Medulla oblongata (tissue), 1 donor: ENCODE measurements around the gene ERP44.
A peak's percentile ranks its signal among the peaks of the same experiment; 100 is the strongest.
"Not testable (repeated sequence)": the region's sequence is repeated elsewhere in the genome, so short reads cannot be mapped to it uniquely, and the experiment has no call there.

Experiments used
- DNase-seq: peaks from one replicate; pipeline ENCODE4 v3.0.0-alpha.2; 2015; ENCODE audit errors: extremely low spot score

ERP44 gene

DNA sequence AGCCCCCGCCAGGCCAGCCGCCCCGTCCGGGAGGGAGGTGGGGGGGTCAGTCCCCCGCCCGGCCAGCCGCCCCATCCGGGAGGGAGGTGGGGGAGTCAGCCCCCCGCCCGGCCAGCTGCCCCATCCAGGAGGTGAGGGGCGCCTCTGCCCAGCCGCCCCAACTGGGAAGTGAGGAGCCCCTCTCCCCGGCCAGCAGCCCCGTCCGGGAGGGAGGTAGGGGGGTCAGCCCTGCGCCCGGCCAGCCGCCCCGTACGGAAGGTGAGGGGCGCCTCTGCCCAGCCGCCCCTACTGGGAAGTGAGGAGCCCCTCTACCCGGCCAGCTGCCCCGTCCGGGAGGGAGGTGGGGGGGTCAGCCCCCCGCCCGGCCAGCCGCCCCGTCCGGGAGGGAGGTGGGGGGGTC lies 30.8 kb downstream of the ERP44 start:
- DNase-seq: not testable (repeated sequence)

DNA sequence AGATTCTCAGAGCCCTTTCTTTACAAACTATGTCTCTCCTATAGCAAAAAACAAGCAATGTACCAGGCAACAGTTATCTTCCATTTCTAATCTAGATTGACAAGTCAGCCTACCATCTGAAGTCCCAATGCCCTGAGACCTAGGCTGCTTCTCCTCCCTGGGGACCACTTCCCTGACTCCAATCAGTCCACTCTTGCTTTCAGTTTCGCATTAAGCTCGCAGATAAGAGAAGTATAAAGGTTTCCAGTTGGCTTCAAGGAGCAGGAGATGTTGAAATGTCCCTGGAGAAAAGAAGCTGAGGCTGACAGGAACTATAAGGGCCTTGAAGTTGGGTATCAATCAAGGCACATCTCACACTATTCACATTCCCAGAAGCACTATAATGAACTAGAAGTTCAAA lies 32.3 kb downstream of the ERP44 start:
- peak; percentile 21 for DNase-seq

DNA sequence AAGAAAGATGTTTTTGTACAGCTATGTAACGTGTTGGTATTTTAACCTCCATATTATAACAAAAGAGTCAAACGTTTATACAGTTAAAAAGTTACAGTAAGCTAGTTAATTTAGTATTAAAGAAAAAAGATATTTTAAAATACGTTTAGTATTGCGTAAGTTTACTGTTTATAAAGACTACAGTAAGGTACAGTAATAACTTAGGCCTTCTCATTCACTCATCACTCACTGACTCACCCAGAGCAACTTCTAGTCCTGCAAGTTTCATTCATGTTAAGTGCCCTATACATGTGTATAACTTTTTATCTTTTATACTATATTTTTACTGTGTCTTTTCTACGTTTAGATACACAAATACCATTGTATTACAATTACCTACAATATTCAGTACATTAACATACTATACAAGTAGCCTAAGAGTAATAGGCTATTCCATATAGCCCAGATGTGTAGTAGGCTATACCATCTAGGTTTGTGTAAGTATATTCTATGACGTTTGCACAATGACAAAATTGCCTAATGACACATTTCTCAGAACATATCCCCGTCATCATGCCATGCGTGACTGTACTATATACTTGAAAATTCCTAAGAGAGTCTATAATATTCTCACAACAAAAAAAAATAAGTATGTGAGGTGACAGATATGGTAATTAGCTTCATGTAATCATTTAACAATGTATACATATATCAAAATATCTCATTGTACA lies 33.8 kb downstream of the ERP44 start:
- no peak for DNase-seq

DNA sequence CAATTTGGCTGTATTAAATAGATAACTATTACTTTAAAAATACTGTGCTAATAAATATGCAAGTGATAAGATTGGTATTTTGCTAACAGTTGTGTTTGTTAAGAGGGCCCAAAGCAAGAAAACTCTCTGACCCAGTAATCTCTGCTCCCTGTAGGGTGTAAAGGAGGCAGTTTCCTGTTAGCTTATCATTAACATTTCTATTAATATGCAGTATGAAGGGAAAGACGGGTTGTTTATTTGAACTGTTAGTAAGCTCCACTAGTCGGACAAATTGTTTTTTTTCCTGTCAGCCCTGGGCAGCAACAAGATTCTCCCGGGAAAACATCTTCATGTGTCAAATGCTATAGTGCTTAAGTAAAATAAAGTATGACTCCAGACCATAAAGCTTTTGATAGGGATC lies 35.6 kb downstream of the ERP44 start:
- no peak for DNase-seq

DNA sequence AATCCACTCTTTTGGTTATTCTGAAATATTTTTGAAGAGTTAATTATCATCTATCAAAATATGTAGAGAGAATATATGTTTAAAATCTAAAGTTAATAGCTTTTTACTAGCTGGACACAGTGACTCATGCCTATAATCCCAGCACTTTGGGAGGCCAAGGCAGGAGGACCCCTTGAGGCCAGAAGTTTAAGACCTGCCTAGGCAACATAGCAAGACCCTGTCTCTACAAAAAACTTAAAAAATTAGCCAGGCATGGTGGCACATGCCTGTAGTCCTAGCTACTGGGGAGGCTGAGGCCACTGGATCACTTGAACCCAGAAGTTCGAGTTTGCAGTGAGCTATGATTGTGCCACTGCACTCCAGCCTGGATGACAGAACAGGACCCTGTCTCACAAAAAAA lies 36.1 kb downstream of the ERP44 start:
- DNase-seq: not testable (repeated sequence)

DNA sequence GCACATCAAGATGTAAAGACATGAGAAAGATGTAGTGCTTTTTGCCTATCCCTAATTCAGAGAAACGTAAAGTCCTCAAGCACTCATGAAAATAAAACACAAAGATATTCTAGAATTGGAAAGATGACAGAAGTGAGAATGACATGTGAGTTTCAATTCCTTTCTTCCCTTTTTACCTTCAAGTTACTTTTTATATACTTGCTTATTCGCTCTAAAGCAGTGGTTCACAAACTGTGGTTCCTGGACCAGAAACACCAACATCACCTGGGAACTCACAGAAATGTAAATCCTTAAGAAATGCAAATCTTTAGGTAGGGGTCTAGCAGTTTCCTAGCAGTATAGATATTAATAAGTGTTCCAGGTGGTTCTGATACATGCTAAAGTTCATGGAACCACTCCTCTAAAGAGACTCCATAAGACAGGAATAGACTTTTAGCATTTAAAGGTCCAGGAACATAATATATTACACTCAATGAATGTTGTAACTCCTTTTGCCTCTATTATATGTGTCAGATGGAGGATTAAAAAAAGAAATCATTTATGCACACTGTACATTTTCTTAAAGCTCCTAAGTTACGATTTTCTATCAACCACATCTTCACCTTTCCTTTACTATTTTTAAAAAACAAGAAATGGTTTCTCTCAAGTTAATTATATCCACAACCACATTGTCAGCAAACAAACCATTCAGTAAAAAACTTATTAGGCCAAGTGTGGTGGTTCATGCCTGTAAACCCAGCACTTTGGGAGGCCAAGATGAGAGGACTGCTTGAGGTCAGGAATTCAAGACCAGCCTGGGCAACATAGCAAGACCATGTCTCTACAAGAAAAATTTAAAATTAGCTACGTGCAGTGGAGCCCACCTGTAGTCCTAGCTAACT lies 39.9 kb downstream of the ERP44 start:
- DNase-seq: no peak

DNA sequence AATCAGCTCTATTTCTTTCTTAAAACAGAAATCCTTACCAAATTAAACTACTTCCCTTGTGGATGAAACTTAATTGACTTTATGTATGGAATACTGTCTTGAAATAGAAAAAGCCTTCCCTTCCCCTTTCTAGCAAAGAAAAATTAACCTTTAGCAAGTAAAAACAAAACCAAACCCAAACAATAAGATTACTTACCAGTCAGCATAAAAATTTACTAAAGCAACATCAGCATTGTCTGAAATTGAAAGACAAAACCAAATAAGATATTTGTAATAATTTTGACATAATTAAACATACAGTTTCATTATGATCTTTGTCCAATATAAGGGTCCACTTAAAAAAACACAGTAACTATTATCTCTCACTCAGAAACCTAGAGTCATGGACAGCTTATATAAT lies 41.2 kb downstream of the ERP44 start:
- DNase-seq: no peak

DNA sequence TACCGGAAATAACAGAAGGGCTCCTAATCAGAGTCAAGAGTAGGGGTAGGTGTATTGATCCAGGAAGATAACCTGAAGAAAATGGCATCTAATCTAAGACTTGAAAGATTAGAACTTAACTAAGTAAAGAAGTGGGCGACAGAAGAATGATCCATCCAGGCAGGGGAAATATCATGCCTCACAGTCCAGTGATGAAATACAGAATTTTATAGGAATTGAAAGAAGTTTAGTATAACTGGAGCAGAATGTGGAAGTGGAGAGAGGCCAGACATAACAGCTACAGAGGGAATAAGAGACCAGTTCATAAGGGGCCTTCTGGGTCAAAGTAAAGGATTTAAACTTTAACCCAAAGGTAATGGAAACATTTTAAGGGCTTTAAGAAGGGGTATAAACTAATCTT lies 42.2 kb downstream of the ERP44 start:
- no peak for DNase-seq

DNA sequence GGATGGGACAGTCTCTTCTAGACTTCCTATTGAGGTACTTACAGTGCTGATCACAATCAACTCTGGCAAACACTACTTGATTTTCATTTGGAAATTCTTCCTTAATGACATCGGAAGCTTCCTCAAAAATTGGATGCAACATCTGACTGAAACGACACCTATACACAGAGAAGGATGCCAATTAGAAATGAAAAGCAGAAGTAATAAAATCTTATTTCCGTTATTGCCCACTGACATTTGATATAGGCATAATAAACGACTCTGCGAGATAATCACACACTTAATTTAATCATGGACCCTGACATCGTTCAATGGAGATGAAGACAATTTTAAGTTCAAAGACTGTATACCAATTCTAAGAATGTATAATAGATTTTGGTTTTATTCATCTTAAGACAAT lies 46.4 kb downstream of the ERP44 start:
- DNase-seq: no peak

DNA sequence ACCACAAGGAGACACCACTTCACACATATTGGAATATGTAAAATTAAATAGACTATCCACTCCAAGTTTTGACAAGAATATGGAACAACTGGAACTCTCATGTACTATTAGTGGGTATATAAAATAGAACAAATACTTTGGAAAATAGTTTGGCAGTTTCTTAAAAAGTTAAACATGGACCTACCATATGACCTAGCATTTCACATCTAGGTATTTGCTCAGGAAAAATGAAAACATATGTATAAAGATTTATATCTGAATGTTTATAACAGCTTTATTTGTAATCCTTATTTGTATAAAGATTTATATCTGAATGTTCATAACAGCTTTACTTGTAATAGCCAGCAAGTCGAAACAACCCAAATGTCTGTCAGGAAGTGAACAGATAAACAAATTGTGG lies 49.2 kb downstream of the ERP44 start:
- DNase-seq: no peak

DNA sequence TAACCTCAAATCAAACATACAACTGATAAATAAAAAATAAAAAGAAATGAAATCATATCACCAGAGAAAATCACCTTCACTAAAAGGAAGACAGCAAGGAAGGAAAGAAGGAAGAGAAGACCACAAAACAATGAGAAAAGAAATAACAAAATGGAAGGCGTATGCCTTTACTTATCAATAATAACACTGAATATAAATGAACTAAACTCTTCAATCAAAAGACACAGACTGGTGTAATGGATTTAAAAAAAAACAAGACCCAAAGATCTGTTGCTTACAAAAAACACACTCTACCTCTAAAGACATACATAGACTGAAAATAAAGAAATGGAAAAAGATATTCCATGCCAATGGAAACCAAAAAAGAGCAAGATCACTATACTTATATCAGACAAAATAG lies 60.3 kb downstream of the ERP44 start:
- DNase-seq: no peak

DNA sequence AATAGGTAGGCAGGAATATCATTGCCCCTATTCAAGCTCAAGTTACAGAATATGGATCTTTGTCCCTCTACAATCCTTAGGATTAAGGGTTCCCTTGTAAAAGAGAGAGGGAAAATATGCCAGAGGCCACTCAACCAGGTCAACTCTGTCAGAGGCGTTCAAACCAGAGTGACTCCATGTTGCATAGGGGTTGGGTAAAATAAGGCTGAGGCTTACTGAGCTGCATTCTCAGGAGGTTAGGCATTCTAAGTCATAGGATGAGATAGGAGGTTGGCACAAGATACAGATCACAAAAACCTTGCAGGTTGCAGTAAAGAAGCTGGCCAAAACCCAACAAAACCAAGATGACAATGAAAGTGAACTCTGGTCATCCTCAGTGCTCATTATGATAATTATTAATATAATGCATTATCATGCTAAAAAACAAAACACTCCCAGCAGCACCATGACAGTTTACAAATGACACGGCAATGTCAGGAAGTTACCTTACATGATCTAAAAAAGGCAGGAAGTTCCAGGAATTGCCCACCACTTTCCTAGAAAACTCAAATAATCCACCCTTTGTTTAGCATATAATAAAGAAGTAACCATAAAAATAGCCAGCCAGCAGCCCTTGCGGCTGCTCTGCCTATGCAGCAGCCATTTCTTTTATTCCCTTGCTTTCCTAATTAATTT lies 64.8 kb downstream of the ERP44 start:
- no peak for DNase-seq

DNA sequence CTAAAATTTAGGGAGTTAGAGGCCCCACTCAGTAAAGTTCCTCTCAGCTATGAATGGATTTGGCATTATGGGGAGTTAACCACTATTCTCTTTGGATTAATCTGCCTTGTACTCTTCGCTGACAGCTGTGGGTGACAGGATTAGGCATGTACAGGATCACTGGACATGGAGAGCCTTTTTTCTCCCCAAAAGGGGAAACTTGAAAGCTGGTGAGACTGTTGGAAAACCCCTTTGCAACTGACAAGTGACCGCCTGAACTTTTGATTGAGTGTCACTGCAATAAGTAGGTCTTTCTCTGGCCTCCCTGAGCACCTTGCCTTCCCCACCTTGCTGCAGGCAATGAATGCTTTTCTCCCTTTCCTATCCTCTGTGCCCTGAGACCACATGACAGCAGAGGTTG lies 68.3 kb downstream of the ERP44 start:
- no peak for DNase-seq

DNA sequence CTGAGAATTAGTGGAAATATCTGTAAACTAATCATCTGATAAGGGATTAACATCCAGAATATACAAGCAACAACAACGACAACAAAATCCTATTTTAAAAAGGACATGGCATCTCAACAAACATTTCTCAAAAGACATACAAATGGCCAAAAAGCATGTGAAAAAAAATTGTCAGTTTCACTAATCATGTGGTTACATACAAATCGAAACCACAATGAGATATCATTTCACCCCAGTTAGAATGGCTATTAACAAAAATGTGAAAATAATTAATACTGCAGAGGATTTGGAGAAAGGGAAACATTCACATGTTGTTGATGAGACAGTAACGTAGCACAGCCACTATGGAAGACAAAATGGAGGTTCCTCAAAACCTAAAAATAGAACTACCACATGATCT lies 69.5 kb downstream of the ERP44 start:
- DNase-seq: no peak

DNA sequence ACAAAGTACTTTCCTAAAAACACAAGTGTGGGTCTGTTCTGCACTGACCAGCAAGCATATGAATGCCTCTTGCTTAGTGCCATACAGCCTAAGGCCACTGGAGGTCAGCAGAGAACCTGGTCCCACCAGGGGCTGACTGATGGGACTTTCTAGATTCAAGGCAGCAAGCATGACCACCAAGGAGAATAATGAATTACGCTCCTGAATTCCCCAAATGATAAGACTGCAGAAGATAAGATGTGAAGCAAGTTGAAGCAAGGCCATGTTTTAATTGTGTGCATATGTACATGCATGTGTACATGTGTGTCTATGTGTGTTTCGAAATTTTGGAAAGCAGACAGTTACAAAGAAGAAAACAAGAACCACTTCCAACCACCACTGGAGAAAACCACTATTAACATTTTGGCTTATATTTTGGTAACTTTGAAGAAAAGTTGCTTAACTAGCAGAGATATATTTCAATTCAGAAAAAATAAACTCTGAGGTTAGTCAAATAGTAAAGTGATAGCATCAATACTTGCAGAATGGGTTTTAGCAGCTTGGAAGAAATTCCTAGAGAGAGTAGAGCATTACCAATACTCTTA lies 70.5 kb downstream of the ERP44 start:
- peak; percentile 88 for DNase-seq

DNA sequence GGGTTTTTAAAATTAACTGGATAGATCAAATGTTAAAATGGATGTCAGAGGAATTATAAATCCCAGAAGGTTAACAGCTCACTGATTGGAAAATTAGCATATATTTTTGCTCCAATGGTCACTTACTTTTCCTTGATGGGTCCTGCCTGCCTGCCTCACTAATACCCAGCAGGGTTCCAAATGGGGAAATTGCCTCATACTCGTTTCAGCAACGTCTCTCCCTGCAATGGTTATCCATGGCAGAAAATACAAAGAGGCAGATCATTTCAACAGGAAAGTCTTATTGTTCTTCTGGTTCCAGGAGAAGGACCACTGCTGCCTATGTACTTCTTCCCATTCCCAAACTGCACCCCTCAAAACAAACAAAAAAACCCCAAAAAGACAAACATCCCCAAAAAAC lies 71.3 kb downstream of the ERP44 start:
- DNase-seq: no peak

DNA sequence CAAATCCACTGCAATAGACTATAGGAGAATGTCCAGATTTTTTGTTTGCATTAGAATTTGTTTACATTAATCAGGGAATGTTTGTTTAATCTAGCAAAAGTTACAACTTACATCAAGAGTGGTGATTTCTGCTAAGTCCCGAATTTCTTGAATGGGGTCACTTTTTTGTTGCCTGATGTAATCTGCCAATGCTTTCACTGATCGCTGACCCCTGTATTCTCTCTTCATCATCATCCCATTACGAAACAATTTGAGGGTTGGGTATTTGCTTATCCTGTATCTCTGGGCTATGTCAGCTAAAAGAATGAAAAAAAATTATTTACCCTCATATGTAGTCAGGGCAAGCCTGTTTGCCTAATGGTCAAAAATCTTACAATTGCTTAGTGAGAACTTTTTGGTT lies 76.9 kb downstream of the ERP44 start:
- DNase-seq: no peak

DNA sequence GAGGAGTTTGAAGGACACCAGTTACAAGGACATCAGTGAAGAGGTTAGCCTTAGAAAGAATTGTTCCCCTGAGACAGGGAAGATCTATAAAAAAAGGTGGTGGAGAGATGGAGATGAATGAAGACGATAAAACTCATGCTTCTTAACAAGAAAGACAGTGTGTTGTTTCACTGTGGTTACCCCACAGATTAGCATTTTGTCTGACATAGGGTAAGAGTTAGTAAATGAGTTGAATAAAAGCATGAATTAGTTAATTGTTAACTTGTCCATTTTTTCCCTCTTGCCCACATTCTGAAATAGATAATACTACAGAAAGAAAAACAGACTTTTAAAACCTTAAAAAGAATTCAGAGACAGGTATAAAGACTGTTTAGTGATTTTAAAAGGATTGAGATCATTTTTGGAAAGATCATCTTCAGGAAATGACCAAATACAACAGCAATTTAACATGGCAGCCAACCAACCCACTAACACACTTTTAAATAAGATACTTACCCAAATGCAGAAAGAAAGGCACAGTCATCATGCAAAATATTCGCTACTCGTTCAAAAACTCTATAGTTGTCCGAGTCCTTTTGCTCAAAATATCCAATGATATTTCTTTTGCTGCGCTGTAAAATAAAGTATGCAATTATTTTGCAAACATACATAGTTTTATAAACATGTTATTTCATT lies 78.5 kb downstream of the ERP44 start:
- no peak for DNase-seq

DNA sequence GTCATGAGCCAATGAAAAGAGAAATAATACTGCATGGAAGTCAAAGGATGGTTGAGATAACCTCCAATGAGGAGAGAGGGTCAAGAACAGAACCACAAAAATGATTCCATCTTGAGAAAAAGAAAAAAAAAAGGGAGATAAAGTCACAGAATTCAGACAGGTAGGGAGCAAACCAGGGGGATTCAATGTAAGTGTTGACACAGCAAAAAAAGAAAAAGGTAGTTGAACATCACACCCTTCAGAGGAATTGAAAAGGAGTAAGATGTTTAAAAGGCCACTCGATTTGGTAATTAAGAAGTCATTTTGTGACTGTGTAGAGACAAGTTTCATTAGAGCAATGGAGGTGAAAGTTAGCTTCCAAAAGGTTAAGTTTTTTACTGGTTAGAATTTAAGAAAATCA lies 79.3 kb downstream of the ERP44 start:
- no peak for DNase-seq

DNA sequence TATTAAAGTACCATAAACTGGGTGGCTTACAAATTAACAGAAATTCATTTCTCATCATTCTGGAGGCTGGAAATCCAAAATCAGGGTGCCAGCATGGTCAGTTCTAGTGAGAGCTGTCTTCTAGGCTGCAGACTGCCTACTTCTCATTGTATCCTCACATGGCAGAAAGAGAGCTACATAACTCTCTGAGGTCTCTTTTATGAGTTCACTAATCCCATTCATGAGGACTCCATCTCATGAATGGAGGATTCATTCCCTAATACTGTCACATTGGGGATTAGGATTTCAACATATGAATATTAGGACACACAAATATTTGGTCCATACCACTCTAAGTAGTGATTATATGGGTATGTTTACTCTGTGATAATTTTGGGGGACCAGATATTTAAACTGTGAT lies 84.0 kb downstream of the ERP44 start:
- no peak for DNase-seq

DNA sequence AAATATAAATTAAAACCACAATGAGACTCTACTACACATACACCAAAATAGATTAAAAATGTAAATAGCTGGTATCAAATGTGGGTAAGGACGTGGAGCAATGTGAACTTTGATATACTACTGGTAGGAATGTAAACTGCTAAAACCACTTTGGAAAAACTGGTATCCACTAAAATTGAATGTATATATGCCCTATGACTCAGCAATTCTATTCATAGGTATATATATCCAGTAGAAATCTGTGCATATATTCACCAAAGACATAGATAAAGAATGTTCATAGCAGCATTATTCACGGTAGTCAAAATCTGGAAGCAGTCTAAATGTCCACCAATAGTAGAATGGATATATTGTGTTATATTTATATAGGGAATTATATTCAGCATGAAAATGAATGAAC lies 85.2 kb downstream of the ERP44 start:
- DNase-seq: no peak

DNA sequence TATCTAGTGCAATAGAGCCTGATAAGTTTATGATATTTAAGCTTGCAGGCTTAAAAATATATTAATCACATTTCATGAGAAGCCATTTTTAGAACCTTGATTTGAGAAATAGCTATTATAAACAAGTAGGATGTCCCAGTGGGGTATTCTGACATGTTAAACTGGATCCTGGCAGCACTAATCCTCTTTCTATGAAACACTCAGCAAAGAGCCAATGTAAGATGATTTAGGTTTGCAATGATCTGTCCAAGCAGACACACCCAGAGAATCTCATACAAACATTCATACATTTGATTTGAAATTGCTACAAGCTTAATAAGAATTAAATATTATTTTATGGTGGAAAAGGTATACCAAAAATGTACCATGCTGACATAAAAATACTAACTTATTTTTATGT lies 86.5 kb downstream of the ERP44 start:
- DNase-seq: no peak
